Amygdala (tissue), 56 donors: ENCODE data around the gene FUT6.
A peak's percentile ranks its signal among the peaks of the same experiment; 100 is the strongest.

Source experiments
- DNase-seq, 56 donors: peaks; one replicate each; lab custom pipeline; 2025; lab: John Stamatoyannopoulos, UW

Gene FUT6

GRCh38 chr19:5808120-5808816 lies 31.2 kb downstream of the FUT6 start:
- DNase-seq, result no peak

- no peak for DNase-seq
These were observed 32.6 kb downstream of the FUT6 start for GRCh38 chr19:5806905-5807304.

- no peak for DNase-seq
These were observed 33.4 kb downstream of the FUT6 start for GRCh38 chr19:5806133-5806489.

GRCh38 chr19:5805462-5806132 lies 33.9 kb downstream of the FUT6 start:
- peak in 3 of 56 donors; percentile 4 to 13 (median 5) for DNase-seq

GRCh38 chr19:5804516-5805461 lies 34.7 kb downstream of the FUT6 start, which contains the start of gene NRTN:
Gene NRTN (plus strand): TSS chr19:5805067. CDS start chr19:5824166, 19,099 bp downstream.
- DNase-seq, result no peak

GRCh38 chr19:5803752-5804515 lies 35.6 kb downstream of the FUT6 start:
- DNase-seq, result peak in 32 of 56 donors; percentile 5 to 62 (median 28)

- no peak for DNase-seq
These were observed 36.1 kb downstream of the FUT6 start for GRCh38 chr19:5803441-5803751.

GRCh38 chr19:5801796-5802619 lies 37.5 kb downstream of the FUT6 start:
- peak in 5 of 56 donors; percentile 4 to 55 (median 26) for DNase-seq

- no peak for DNase-seq
These were observed 38.9 kb downstream of the FUT6 start for GRCh38 chr19:5800361-5801270.

- no peak for DNase-seq
These were observed 40.0 kb downstream of the FUT6 start for GRCh38 chr19:5799247-5800241.

GRCh38 chr19:5798244-5798643 lies 41.3 kb downstream of the FUT6 start:
- no peak for DNase-seq

GRCh38 chr19:5795382-5795919 lies 44.1 kb downstream of the FUT6 start:
- DNase-seq, result no peak

- DNase-seq, result no peak
These were observed 46.3 kb downstream of the FUT6 start for GRCh38 chr19:5793188-5793587.

GRCh38 chr19:5792224-5792623 lies 47.3 kb downstream of the FUT6 start:
- DNase-seq, result no peak

GRCh38 chr19:5790559-5791520 lies 48.7 kb downstream of the FUT6 start, which contains the start of gene DUS3L:
Gene DUS3L (minus strand): TSS chr19:5791163. CDS start chr19:5791141, 22 bp downstream.
- DNase-seq, result peak; percentile 44 to 98 (median 94)
